IPS DF 6.9 (cell line): ENCODE results near the gene MST1.

Experiments
- DNase-seq: peaks from one replicate; pipeline ENCODE4 v3.0.0-alpha.2; 2013; ENCODE audit warnings: low read depth, low spot score
- H3K27ac ChIP-seq: one replicate; pipeline ENCODE4 v1.5.1; 2013; ENCODE audit warnings: low read length, control low read depth
- H3K27me3 ChIP-seq: 2 replicates; pipeline ENCODE4 v1.6.1; 2013; ENCODE audit warnings: mild to moderate bottlenecking, low read length; ENCODE audit not compliant: control insufficient read depth, insufficient read depth
- H3K36me3 ChIP-seq: 2 replicates; pipeline ENCODE4 v1.6.1; 2013; ENCODE audit warnings: low read length; ENCODE audit not compliant: control insufficient read depth, insufficient read depth
- H3K4me1 ChIP-seq: 2 replicates; pipeline ENCODE4 v1.6.1; 2013; ENCODE audit warnings: low read length; ENCODE audit not compliant: control insufficient read depth, insufficient read depth
- H3K4me3 ChIP-seq: 2 replicates; pipeline ENCODE4 v1.5.1; 2013; ENCODE audit warnings: mild to moderate bottlenecking, low read length
- H3K9me3 ChIP-seq: 2 replicates; pipeline ENCODE4 v1.6.1; 2013; ENCODE audit warnings: low read length, inconsistent platforms; ENCODE audit not compliant: control insufficient read depth, insufficient read depth
- WGBS: extraction: QIAGEN DNeasy Blood & Tissue Kit; methylation state at CpG from one replicate; pipeline ENCODE4 v1.1.7; 2013; ENCODE audit warnings: mixed read lengths, missing lambda C conversion rate; ENCODE audit not compliant: insufficient read length, insufficient coverage; 5-methylcytosine and 5-hydroxymethylcytosine counted together

Gene MST1

GRCh38 chr3:49711489-49711888 lies 22.2 kb upstream of the MST1 start:
- H3K4me1 ChIP-seq: no peaks in the 10 kb centered on the region
- no CpG with 5 or more reads among the region's 5 CpGs for WGBS
- no peaks in the 10 kb centered on the region for H3K9me3 ChIP-seq
- no peak overlapping the region for H3K4me3 ChIP-seq
- H3K27ac ChIP-seq: no peak overlapping the region
- no peak for DNase-seq
- no peaks in the 10 kb centered on the region for H3K27me3 ChIP-seq
- H3K36me3 ChIP-seq: peaks cover 5% of the 10 kb centered on the region; the same call in 1 of the 2 replicates

GRCh38 chr3:49709852-49710251 lies 20.6 kb upstream of the MST1 start:
- H3K4me1 ChIP-seq: no peaks in the 10 kb centered on the region
- no peak for DNase-seq

GRCh38 chr3:49707113-49707480 lies 17.8 kb upstream of the MST1 start:
- no CpG with 5 or more reads among the region's 4 CpGs for WGBS

More at GRCh38 chr3:49709852-49710251, 20.6 kb upstream of the MST1 start:
- Histone ChIP-seq H3K36me3 (0 out of 2 replicates have a peak, but pooled peaks cover 2% of the 10 kb centered on the region), H3K4me3 (no peak overlapping the region), H3K27ac (no peak overlapping the region), H3K27me3 (no peaks in the 10 kb centered on the region), H3K9me3 (no peaks in the 10 kb centered on the region)
- WGBS: no CpG with 5 or more reads among the region's 8 CpGs

GRCh38 chr3:49706456-49707112 lies 17.3 kb upstream of the MST1 start:
- no peak overlapping the region for H3K27ac ChIP-seq
- no peaks in the 10 kb centered on the region for H3K4me1 ChIP-seq
- peaks cover 13% of the 10 kb centered on the region for H3K36me3 ChIP-seq
- no peaks in the 10 kb centered on the region for H3K9me3 ChIP-seq
- no CpG with 5 or more reads among the region's 9 CpGs for WGBS
- no peak overlapping the region for H3K4me3 ChIP-seq
- H3K27me3 ChIP-seq: no peaks in the 10 kb centered on the region
- no peak for DNase-seq

More at GRCh38 chr3:49707113-49707480, 17.8 kb upstream of the MST1 start:
- no peak overlapping the region for H3K27ac ChIP-seq
- H3K9me3 ChIP-seq: no peaks in the 10 kb centered on the region
- no peak for DNase-seq
- no peaks in the 10 kb centered on the region for H3K27me3 ChIP-seq
- H3K4me1 ChIP-seq: no peaks in the 10 kb centered on the region
- no peak overlapping the region for H3K4me3 ChIP-seq
- peaks cover 13% of the 10 kb centered on the region for H3K36me3 ChIP-seq

- H3K27me3 ChIP-seq: no peaks in the 10 kb centered on the region
- WGBS: no CpG with 5 or more reads among the region's 17 CpGs
- no peak for DNase-seq
- H3K9me3 ChIP-seq: no peaks in the 10 kb centered on the region
- peaks cover 13% of the 10 kb centered on the region for H3K36me3 ChIP-seq
- H3K4me1 ChIP-seq: peaks cover 2% of the 10 kb centered on the region
- no peak overlapping the region for H3K27ac ChIP-seq
- H3K4me3 ChIP-seq: no peak overlapping the region
Observed at GRCh38 chr3:49705390-49705960, 16.2 kb upstream of the MST1 start.

GRCh38 chr3:49704629-49705028 lies 15.4 kb upstream of the MST1 start:
- Histone ChIP-seq H3K36me3 (peaks cover 19% of the 10 kb centered on the region), H3K9me3 (no peaks in the 10 kb centered on the region), H3K27ac (no peak overlapping the region), H3K4me3 (no peak overlapping the region), H3K4me1 (peaks cover 2% of the 10 kb centered on the region), H3K27me3 (no peaks in the 10 kb centered on the region)
- WGBS: no CpG with 5 or more reads among the region's 8 CpGs
- DNase-seq: no peak

GRCh38 chr3:49703956-49704355 lies 14.7 kb upstream of the MST1 start:
- H3K36me3 ChIP-seq: peaks cover 22% of the 10 kb centered on the region
- no peak overlapping the region for H3K27ac ChIP-seq
- WGBS: no CpG with 5 or more reads among the region's 7 CpGs
- H3K27me3 ChIP-seq: no peaks in the 10 kb centered on the region
- peaks cover 2% of the 10 kb centered on the region for H3K4me1 ChIP-seq
- no peaks in the 10 kb centered on the region for H3K9me3 ChIP-seq
- H3K4me3 ChIP-seq: no peak overlapping the region
- no peak for DNase-seq

GRCh38 chr3:49703443-49703927 lies 14.2 kb upstream of the MST1 start:
- Histone ChIP-seq H3K9me3 (no peaks in the 10 kb centered on the region), H3K27ac (no peak overlapping the region), H3K4me1 (peaks cover 2% of the 10 kb centered on the region), H3K27me3 (no peaks in the 10 kb centered on the region), H3K4me3 (no peak overlapping the region), H3K36me3 (peaks cover 22% of the 10 kb centered on the region)
- no CpG with 5 or more reads among the region's 14 CpGs for WGBS
- no peak for DNase-seq

- Histone ChIP-seq H3K4me3 (no peak overlapping the region), H3K27ac (no peak overlapping the region), H3K4me1 (peaks cover 2% of the 10 kb centered on the region), H3K9me3 (no peaks in the 10 kb centered on the region), H3K27me3 (no peaks in the 10 kb centered on the region), H3K36me3 (peaks cover 22% of the 10 kb centered on the region)
- no CpG with 5 or more reads among the region's 11 CpGs for WGBS
- no peak for DNase-seq
Observed at GRCh38 chr3:49702672-49703071, 13.4 kb upstream of the MST1 start.

- H3K27me3 ChIP-seq: no peaks in the 10 kb centered on the region
- peaks cover 22% of the 10 kb centered on the region for H3K36me3 ChIP-seq
- WGBS: no CpG with 5 or more reads among the region's 21 CpGs
- no peak overlapping the region for H3K27ac ChIP-seq
- peaks cover 2% of the 10 kb centered on the region for H3K4me1 ChIP-seq
- H3K9me3 ChIP-seq: no peaks in the 10 kb centered on the region
- no peak for DNase-seq
- H3K4me3 ChIP-seq: no peak overlapping the region
Observed at GRCh38 chr3:49701388-49702077, 12.3 kb upstream of the MST1 start.
